Activated CD4-positive, alpha-beta T cell treated with anti-CD3 and anti-CD28 coated beads, Interleukin-2, amount 50 U/mL, for 4 hours (primary cell): Measurements from ENCODE around the gene EZR.
"Not testable (repeated sequence)": the region's sequence is repeated elsewhere in the genome, so short reads cannot be mapped to it uniquely, and the experiment has no call there.

Experiments used
- DNase-seq, 2 experiments: peaks; one replicate each; pipeline ENCODE4 v3.0.0-alpha.2; 2020

Gene EZR

DNA sequence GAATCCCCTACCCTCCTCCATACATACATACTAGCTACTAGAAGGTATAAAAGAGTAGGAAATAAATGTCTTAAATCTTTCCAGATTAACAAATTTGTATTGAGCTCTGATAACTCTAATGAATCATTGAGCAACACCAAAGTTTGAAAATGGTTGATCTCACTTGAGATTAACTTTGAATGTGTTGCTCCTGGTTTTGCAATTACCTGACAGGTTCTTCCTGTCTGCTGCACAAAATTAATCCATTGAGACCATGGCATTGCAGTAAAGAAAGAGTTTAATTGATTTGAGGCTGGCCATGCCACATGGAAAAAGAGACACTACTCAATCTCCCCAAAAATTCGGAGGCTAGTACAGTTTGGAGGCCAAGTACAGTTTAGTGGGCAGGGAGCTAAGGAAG is 21.3 kb upstream of the EZR start:
- DNase-seq: no peak

DNA sequence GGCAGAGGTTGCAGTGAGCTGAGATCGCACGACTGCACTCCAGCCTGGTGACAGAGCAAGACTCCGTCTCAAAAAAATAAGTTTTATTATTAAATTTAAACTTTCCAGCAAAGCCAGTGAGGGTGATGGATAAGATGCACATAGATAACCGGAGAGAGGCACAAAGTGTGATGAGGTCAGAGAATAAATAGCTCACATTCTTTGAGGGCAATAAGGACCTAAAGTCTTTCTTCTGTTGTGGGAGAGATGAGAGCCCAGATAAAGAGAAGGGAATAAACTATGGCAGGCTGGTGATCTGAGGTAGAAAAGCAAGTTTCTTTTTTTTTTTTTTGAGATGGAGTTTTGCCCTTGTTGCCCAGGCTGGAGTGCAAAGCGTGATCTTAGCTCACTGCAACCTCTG is 20.6 kb upstream of the EZR start:
- no peak for DNase-seq

DNA sequence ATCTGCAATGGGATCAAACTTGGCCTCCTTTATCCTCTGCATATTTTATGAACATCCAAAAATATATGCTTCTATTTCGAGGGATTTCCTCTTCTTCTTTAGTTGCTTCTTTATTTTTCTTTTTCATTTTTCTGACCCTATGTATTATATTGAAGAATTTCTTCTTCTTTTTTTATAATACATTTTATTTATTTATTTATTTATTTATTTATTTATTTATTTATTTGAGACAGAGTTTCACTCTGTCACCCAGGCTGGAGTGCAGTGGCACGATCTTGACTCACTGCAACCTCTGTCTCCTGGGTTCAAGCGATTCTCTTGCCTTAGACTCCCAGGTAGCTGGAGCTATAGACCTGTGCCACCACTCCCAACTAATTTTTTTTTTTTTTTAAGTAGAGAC is 19.6 kb upstream of the EZR start:
- not testable (repeated sequence) for DNase-seq

DNA sequence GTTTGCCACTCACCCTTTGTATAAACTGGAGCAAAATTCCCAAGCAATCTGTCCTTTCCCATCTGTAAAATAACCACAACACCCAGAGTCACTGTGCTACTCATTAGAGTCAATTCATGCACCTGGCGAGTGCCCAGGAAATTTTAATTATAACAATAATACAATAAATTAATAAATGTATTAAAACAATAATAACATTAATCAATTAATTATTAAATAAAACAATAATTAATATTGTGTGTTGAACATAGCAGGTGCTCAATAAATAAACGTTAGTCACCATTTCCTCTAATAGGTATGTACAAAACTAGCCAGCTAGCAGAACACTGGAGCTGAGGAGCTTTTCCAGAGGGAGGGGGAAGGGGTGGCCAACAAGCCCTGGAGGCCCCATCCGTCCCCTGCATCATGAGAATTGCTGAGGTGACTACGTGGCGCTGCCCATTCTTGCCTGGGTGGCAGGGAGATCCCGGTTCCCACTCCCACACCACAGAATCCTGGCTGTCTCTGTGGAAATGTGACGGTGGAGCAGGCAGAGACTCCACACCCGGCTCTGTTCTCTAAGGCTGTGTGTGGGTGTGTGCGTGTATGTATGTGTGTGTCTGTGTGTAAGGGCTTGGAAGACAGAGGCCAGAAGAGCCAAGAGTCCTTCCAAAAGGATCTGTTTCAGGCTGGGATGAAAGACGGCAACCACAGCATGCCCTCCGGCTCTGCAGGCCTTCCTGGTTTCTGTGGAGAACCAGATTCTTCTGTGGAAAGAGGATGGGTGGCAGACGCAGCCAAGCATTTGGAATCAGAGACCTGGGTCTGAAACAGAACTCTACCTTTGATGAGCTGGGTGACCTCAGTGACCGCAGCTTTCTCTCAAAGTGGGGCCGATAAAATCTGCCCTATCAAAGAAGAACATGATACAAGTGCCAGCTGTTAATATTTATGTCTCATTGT is 18.8 kb upstream of the EZR start:
- no peak for DNase-seq

DNA sequence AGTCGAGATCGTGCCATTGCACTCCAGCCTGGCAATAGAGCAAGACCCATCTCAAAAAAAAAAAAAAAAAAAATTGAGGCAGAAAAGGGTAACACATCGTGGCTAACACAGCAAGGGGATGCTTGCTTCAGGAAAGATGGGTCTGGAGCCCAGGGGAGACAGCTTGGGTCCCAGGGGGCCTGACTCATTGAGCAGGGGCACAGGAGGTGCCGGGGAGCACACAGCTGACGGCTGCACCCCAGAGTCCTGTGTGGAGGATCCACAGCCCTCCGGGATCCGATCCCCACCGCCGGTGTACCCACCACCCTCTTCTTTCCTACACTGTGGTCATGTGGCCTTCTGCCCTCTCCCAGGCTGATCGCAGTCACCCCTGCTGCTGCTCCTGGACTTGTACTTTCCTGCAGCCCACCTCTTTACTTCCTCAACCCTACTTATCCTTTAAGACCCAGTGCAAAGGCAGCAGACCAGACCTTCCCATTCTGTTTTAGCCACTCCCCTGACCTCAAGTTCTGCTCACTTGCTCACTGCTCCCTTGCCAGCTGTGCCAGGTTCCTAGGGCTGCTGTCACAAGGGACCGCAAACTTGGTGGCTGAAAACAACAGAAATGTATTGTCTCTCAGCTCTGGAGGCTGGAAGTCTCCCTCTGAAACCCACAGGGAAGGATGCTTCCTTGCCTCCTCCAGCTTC is 17.6 kb upstream of the EZR start:
- DNase-seq: no peak

DNA sequence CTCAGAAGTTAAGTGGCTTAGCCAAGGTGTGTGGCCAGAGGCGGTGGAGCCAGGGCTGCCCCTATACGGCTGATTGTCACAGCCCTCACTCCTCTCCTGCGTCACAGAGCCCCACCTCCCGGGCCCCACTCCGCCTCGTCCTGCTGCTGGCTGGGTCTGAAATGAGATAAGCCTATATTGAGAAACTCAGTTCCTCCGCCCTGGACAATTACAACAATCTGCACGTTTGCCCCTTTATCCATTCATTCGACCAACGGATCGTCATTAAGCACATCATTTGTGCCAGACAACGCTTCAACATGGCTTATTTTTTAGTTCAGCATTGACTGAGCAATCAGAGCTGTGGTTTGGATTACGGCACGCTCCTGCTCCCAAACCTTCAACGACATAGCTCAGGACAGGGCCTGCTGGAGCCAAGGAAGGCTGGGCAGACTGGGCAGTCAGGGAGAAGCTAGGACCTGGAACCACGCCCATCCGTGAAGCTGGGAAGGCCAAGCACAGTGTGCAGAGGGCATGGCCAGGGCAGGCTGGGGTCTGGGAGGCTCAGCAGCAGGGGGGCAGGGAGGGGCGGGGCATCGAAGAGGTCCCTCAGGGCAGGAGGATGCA is 16.6 kb upstream of the EZR start:
- DNase-seq: no peak

DNA sequence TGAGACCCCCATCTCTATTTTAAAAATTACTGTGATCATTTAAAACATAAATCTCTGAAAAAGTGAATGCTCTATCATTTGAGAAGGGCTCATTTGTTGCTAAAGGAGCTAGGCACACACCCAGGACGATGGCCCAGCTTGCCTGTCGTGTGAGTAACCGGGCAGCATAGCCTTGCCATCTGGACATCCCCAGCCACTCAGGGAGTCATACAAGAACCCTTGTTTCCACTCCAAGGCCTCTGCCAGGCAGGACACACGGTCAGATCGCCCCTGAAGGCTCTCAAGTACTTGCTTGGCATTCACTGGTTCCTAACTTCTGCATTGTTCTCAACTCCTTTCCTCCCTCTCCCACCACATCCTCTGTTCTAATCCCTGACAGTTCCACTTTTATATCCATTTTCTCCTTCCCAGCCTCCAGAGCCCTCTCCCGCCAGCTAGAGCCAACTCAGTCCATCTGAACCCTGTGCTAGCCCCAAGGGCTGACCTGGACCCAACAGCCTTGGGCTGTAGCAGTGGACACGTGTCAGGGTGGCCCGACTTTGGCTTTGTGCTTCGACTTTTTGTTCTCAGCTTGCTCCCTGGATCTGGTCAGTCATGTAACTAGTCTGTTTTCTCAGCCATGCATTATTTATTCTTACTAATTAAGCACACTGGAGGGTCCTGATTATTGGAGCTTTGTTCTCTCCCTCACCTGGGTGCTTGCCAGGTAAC is 15.7 kb upstream of the EZR start:
- DNase-seq: no peak

DNA sequence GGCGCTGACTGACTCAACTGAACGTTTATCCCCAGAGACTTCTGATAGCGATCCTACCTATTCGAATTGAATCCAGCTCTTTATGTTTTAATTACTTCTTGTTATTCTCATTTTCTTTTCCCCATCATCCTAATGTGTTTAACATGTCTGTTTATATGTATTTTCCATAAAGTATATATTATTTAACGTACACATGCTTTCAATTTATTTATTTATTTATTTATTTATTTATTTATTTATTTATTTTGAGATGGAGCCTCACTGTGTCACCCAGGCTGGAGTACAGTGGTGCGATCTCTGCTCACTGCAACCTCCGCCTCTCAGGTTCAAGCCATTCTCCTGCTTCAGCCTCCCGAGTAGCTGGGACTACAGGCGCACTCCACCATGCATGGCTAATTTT is 13.6 kb upstream of the EZR start:
- DNase-seq: not testable (repeated sequence)

DNA sequence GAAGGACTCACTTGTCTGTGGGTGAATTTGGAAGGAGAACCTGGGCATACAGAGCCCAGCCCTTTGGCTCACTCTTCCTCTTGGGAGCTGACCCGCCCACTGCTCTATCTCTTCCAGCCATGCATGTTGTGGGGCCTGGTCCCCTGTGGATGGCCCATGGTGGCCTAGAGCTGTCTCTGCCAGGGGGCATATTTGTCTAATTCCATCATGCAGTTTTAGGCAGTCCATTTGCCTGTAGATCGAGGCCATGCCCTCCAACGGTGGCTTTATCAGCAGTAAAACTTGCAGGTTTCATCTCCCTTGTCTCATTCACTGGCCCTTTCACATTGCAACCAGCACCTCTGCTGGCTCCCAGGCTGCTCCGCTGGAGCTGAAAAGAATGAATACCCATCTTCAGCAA is 12.9 kb upstream of the EZR start:
- DNase-seq: no peak

DNA sequence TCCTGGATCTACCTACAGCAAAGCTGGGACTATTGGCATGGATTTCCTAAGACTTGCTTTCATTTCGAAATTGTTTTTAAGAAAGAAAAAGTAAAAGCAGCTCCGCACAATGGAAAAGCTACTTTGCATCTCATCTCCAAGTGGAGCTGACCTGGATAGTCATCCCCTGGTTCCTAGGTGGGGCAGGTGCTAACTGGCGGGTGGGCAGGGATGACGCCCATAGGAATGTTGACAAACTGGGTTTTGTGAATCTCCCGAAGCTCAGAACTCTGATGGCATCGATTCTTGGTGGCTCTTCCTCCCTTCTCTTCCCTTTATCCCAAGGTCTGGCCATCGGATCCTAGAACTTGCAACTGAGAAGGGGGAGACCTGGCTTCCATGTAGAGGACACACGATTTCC is 12.4 kb upstream of the EZR start:
- DNase-seq: no peak

DNA sequence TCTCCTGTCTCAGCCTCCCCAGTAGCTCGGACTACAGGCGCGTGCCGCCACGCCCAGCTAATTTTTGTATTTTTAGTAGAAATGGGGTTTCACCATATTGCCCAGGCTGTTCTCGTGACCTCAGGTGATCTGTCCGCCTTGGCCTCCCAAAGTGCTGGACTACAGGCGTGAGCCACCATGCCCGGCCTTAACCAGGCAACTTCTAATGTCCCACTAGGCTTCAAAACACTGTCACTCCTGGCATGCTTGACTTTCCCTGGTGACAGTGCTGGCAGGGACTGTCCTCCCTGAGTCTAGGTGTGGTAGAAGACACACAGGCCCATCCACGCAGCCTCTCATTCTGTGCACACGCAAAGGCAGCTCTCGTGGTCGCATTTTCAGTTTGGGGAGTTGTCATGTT is 11.6 kb upstream of the EZR start:
- DNase-seq: no peak

DNA sequence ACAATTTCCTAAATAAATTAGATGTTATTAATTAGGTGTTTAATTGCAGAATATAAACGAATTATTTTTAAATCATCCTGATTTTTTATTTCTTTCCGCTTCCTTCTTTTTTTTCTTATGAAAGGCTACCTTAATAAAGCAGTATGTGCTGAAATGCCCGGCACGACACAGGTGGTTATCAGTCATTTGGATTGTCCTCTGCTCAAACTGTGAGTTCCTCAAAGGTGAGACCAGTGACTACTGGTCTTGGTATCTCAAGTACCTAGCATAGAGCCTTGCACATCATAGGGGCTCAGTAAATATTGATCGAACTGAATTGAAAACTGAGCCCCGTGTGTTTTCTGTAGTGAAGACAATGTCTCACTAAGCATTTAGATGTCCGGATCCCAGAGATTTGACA is 9.6 kb upstream of the EZR start:
- no peak for DNase-seq

DNA sequence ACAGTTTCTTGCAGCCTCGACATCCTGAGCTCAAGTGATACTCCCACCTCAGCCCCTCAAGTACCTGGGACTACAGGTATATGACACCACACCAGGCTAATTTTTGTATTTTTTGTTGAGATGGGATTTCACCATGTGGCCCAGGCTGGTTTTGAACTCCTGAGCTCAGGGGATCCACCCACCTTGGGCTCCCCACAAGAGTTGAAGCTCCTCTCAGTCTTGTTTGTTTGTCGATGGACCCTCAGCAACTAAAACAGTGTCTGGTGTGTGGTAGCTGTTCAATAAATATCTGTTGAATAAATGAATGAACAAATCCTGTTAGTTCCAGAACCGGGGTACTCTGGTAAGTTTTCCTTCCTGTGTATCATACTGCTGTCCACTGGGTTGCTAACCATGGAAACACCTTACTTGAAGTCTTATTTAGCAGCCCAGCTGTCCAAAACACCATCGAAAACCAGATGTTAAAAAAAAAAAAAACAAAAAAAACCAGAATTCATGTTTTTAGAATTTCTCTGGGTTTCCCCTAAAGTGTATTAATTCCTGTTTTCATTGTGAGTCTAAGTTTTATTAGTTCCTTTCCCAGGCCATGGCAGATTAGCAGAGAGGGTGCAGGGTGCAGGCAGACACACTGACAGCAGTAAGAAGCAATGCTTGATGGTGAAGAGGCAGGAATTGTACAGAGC is 7.8 kb upstream of the EZR start:
- no peak for DNase-seq

DNA sequence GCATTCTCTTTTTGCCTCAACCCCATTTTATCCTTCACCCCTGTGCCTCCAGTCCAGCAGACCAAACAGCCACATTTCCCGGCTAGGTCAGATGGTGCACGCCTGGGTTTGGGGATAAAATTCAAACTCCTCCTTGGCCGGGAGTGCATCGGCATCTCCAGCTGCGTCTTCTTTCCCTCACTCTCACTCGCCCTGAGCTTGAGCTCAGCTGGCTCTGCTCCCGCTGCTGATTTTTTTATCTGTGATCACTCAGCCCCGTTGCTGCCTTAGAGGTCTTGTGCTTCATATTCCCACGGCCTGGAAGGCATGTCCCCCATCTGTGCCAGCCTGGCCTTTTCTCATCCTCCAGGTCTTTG is 6.8 kb upstream of the EZR start:
- DNase-seq: no peak

DNA sequence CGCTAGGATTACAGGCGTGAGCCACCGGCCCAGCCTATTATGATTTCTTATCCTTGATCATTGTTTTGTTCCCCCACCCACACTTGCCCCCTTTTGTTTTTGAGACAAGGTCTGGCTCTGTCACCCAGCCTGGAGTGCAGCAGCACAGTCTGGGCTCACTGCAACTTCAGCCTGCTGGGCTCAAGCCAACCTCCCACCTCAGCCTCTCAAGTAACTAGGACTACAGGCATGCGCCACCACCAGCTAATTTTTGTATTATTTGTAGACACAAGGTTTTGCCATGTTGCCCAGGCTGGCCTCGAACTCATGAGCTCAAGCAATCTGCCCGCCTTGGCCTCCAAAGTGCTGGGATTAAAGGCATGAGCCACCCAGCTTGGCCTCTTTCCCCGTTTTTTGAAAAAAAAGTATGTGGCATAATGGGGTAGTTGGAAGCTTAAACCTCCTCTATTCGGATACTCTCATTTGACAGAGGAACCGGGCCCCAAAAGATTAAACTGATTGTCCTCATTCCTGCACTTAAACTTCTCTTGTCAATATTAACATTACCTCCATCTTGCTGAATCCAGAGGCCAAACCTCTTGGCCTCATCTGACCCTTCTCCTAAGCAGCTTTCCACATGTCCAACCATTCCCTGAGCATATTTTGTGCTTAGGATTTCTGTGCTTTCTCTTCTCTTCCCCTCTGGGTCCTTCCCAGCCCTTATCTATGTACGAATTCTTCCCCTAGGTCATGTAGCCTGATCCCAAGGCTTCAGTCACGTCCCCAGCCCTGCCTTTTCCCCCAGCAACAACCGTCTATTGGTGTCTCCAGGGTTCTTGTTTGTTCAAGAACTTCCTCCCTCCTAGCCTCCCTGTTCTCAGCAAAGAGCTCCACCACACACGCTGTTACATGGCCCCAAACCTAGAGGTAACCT is 6.1 kb upstream of the EZR start:
- DNase-seq: no peak

DNA sequence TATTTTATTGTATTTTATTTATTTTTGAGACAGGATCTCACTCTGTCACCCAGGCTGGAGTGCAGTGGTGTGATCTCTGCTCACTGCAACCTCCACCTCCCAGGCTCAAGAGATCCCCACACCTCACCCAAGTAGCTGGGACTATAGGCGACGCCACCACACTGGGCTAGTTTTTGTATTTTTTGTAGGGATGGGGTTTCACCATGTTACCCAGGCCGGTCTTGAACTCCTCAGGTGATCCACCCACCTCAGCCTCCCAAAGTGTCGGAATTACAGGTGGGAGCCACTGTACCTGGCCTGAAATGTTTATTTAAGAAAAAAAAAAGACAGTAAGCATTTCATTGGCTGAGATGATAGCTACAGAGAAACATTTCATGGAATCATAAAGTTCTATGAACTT is 4.4 kb upstream of the EZR start:
- not testable (repeated sequence) for DNase-seq

DNA sequence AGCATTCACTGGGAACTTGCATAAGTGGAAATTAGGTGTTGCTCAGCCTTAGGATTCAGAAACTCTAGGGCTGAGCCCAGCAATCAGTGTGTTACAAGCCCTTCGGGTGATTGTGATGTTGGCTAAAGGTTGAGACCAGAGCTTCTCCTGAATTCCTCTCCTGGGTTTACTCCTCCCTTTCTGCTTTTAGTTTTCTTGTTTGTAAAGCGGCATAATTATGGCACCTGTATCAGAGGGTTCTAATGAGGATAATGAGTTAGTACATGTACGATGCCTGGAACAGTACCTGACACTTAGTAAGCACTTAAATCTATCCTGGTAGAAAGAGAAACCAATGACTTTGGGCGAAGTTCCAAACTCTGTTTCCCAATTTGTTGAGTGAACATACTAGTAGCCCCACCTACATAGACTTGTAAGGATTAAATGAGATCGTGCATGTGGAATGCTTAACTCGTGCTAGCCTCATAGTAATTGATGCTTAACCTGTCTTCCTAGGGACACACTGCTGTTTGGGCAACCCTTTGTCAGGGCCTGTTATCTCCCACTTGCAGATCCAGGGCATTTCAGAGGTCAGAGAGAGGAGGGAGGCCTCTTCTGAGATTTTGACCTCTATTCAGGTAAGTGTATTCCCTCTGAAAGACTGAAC is 932 bp upstream of the EZR start:
- no peak for DNase-seq

DNA sequence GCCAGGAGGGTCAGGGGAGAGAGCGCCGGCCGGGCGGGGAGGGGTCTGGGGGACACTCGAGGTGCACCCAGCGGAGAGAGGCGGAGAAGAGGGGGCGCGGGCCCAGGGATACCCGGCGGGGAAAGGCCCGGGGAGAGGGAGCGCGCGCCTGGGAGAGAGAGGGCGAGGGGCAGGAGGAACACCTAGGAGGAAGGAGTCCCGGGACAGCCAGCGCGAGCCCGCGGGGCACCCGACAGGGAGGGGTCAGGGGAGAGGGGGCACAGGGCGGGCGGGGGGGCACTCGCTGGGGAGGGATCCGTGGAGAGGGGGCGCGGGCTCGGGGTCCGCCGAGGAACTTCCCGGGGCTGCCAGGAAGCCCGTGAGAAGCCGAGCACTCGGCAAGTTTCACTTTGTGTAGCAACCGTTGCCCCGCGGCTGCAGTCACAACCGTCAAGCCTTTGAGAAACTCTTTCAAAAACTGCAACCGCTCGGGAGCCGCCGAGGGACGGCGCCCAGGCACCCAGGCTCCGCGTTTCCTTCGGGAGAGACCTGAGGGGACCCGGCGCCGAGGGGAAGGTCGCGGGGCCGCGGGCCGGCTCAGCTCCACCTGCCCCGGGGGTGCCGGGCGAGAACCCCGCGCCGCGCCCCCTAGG is 471 bp downstream of the EZR start:
- peak; percentile 50 to 53 for DNase-seq

DNA sequence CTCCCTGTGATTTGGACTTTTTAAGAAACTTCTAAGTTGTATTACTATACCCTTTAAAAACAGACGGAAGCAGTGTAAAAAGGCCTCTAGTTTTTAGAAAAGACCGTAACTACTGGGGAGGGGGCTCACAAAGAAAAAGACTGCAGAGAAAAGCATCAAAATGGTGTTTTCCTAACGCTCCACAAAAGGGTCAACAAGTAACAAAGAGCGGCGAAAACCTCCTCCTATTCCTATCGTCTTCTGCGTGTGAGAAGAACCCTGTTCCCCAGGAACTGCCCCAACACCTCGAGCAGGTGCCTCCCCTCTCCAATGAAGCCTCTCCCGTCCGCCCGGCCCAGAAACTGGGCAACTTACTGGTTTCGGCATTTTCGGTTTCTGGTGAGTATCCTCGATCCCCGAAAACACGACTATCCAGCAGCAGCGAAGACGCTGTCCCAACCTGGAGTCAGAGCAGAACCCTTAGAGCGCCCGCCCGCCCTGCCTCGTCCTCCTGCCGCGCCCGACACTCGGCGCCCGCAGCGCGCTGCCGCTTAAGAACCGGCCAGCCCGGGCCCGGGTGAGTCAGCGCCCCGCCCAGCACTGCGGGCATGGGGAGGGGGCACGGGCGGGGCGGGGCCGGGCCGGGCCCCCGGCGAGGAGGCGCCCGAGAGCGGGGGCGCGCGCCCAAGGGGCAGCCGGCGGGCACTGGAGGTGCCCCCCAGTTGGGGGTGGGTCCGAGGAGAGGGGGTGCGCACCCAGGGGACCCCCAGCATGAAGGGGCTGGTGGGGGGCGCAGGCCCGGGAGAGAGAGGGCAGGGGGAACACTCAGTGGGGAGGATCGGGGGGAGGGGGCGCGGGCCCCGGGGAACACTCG is 1.2 kb downstream of the EZR start:
- DNase-seq: peak; percentile 77 to 78
